SU-DHL-6 (cell line): Measurements from ENCODE around the gene SOD3.

Experiments used
- CTCF ChIP-seq: fragments of 200-600 bp; sonication (generic); IDR thresholded peaks from one replicate; pipeline ENCODE4 v1.5.1; 2017; ENCODE audit warnings: antibody characterized with exemption, mild to moderate bottlenecking, low read length, moderate library complexity; ENCODE audit not compliant: insufficient read depth, poor library complexity, severe bottlenecking
- EZH2phosphoT487 ChIP-seq: fragments of 200-600 bp; sonication (generic), shearing (Covaris generic); conservative IDR thresholded peaks from 2 replicates; pipeline ENCODE4 v1.6.1; 2018; ENCODE audit warnings: mild to moderate bottlenecking, antibody characterized with exemption, low read length, moderate library complexity, mixed read lengths

DNA sequence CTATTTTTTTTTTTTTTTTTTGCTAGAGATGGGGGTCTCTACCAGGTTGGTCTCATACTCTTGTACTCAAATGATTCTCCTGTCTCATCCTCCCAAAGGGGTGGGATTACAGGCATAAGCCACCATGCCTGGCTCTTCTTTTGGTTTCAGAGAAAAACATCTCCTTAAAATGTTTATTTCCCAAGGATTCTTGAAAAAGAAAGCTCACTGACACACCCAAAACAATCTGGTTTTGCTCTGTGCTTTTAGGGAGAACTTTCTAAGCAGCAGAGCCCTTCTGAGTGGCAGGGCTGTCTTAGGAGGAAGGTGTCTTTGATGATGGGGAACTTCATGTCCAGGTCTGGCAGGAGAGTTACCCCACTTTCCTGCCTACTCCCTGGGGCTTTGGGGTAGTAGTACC, 1.2 kb downstream of the SOD3 start:
- TF ChIP-seq CTCF, result no peak
- no peak for TF ChIP-seq EZH2phosphoT487
